NCI-H524 (cell line): ENCODE results near the gene ZNF777.
"Not testable (repeated sequence)": the region's sequence is repeated elsewhere in the genome, so short reads cannot be mapped to it uniquely, and the experiment has no call there.

Experiments
- DNase-seq, 2 experiments: peaks; one replicate each; lab custom pipeline; 2025; lab: John Stamatoyannopoulos, UW

The ZNF777 gene

DNA sequence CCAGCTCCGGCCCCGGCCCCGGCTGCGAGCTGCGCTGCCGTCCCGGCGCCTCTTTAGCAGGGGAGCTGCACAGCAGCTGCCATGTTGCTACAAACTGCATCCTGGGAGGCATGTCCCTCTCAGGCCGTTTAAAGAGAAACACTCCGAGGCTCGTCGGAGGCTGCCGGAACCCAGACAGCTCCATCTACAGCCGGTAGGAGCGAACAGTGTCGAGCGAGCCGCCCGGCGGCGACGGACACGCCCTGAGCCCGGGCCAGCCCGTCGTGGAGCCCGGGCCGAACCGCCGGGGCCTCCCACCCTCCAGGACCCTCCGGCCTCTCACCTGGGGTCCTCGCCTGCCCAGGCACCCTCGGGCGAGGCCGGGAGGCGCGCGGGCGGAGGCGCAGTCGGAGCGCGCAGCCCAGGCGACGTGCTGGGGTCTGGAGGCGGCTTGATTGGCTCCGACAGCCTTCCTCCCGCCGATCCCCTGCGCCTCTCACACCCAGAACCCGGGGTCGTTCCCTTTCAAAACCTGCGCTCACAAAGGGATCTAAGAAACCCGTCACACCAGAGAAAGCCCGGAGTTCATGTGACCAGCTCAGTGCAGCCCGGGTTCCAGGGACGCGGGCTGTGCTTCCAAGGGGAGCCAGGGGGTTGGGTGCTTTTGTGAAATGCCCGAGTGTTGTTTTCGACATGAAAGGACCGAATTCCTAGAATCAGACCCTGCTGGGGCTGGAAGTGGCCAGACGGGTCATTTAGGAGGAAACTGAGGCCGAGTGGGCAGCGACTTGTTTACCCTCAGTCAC lies at the start of gene ZNF777:
ZNF777 (minus strand) TSS at position 570 of the 785 bp plus-strand sequence. CDS start 5,040 bp downstream, outside the sequence.
- peak; percentile 29 to 70 for DNase-seq

DNA sequence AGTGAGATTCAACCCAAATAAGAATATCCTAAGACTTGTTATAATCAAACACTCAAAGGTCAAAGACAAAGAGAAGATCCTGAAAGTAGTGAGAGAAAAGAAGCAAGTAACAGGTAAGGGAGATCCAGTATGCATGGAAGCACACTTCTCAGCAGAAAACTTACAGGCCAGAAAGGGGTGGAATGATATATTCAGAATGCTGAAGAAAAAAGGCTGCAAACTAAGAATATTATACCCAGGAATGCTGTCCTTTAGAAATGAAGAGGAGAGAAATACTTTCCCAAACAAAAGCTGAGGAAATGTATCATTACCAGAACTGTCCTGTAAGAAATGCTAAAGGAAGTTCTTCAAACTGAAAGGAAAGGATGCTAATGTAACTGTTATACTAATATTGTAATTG lies 49.4 kb upstream of the ZNF777 start:
- no peak for DNase-seq

DNA sequence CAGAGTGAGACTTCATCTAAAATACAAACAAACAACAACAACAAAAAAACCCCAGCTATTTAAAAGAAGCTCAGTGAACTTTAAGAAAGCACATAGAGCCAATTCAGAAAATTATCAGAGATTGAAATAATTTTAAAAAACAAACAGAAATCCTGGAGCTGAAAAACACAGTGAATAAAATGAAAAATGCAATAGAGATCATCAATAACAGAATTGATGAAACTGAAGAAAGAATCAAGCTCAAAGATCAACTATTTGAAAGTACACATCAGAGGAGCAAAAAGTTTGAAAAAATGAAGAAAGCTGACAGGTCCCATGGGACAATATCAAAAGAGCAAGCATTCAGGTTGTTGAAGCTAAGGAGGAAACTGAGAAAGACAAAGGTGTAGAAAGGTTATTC lies 48.9 kb upstream of the ZNF777 start:
- DNase-seq: no peak

DNA sequence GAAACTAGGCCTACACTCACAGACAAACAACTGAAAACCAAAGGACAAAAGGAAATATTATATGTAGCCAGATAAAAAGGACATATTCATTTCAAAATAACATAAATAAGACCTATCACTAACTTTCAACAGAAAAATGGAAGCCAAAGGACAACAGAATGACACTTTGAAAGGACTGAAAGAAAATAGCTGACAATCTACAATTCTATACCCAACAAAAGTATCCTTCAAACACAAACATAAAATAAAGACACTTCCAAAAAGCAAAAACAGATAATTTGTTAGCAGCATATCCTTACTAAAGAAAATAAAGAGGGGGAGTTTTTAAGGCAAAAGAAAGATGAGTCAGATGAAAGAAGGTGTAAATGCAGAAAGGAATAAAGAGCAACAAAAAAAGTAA lies 44.7 kb upstream of the ZNF777 start:
- no peak for DNase-seq

DNA sequence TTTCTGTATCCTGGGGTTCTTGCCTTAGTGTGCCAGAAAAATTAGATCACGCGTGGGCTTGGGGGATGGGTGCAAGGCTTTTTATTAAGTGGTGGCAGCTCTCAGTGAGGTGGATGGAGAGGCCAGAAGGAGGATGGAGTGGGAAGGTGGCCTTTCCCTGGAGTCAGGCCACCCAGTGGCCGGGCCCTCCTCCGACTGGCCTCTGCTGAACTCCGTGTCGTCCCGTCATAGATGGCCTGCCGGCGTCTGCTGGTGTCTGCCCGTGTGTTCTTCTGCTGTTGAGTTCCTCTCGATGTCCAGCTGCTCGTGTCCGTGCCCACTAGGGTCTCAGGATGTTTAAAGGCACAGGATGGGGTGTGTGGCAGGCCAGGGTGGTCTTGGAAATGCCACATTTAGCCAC lies 40.8 kb upstream of the ZNF777 start:
- DNase-seq: no peak

DNA sequence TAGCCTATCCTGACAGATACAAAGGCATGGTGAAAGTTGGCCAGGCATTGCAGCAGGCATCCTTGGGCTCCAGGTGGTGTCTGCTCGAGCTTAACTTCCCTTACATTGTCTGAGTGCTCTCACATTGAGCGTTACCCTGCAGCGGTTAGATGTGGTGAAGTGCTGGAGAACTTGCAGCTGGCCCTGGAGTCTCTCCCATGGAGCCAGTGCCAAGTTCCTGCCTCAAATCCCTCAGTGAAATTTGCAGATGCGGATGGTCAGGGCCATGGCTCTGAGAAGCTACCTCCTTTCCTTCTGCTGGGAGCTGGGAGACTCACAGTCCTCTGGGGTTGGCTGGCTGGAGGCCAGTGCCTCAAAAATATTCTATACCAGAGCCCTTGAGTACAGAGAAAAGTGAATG lies 40.0 kb upstream of the ZNF777 start:
- no peak for DNase-seq

DNA sequence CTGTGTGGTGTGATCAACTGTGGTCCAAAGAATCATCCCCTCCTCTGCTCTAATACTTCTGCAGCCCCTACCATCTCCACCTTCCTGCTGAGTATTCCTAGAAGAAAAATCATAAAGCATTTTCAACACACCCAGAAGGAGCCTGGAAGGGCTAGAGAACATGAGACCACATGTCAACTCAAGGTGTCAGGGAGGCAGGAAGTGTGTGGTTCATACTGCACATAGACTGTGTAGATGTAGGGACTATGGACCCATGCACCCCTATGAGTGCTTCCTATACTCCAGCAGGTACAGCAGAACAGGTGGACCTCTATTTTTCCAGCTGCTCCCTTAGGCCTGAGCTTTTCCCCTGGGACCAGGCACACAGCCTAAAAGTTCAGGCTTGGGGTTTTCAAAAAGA lies 39.3 kb upstream of the ZNF777 start:
- no peak for DNase-seq

DNA sequence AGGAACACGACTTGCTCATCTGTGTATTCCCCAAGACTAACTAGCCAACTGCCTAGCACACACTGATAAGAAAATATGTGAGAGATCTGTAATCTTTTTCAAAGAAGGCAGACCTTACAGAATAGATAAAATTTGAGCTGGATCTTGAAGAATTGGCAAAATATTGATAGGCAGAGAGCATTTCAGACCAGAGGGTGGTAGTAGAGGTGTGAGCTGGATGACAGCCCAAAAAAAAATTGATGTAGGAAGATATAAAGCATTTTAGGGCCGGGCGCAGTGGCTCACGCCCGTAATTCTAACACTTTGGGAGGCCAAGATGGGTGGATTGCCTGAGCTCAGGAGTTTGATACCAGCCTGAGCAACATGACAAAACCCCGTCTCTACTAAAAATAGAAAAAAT lies 37.9 kb upstream of the ZNF777 start:
- no peak for DNase-seq

DNA sequence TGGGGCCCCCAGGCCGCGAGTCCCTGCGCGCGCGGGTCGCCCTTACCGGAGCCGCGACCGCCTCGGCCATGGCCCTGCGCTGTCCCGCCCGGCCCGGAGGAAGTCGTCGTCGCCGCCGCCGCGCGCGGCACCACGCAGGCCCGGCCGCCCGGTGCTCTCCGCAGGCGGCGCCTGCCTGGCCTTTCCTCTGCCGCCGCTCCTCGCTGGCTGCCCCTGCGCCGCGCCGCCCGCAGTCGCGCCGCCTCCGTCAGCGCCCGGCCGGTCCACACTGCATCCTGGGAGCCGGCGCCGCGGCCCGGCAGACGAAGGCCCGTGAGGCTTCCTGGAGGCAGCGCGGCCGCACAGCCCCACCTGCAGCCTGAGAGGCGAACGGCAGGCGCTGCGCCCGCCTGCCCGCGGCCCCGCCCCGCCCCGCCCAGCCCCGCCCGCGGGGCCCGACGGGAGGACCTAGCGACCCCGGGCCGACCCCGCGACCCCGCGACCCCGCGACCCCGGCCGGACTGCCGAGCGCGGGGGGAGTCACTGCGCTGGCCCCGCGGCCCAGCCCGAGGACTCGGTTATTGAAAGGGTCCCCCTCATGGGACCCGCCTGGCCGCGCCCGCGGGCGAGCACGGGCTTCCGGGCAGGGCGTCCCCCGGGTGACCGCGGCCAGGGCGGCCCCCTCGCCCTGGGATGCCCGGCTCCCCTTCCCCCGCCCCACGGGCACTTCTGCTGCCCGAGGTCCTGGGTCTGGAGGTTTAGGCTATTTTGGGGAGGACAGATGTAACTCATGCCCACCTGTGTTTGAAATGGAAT lies 36.8 kb upstream of the ZNF777 start, which contains the start of gene ZNF746:
ZNF746 (minus strand) TSS at position 343 of the 795 bp plus-strand sequence; CDS start at position 70, 273 bp downstream.
- DNase-seq: peak; percentile 21 to 60

DNA sequence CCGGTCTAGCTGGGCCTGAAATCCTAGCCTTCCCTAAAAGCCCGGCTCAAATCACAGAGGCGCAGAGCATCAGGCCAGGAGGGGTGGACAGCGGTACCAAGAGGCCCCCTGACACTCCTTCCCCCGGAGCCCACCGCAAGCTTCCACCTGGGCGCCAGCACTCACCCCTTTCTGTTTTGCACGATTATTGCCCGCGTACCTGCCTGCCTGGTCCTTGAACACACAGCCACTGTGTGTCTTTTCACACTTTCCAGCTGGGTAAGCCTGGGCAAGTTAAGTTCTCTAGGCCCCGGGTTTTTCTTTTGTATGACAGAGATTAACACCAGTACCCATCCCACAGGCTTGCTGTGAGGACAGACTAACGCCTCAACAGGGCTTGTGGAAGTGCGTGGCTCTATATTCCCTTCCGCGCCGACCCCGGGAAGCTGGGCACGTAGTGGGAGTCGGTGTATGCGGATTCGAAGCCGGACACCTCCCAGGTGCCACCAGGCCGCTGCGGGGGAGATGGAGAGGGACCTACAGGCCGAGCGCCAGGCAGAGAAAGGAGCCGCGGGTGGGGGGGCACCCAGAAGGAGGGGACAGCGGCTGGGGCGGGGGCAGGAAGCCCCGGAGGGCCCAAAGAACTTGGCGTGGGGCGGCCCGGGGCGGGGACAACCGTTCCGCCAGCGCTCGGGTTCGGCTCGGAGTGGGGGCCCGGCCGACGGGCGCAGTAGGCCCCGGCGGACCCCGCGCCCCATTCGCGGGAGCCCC lies 36.0 kb upstream of the ZNF777 start:
- DNase-seq: peak in 1 of 2 experiments; percentile 26

DNA sequence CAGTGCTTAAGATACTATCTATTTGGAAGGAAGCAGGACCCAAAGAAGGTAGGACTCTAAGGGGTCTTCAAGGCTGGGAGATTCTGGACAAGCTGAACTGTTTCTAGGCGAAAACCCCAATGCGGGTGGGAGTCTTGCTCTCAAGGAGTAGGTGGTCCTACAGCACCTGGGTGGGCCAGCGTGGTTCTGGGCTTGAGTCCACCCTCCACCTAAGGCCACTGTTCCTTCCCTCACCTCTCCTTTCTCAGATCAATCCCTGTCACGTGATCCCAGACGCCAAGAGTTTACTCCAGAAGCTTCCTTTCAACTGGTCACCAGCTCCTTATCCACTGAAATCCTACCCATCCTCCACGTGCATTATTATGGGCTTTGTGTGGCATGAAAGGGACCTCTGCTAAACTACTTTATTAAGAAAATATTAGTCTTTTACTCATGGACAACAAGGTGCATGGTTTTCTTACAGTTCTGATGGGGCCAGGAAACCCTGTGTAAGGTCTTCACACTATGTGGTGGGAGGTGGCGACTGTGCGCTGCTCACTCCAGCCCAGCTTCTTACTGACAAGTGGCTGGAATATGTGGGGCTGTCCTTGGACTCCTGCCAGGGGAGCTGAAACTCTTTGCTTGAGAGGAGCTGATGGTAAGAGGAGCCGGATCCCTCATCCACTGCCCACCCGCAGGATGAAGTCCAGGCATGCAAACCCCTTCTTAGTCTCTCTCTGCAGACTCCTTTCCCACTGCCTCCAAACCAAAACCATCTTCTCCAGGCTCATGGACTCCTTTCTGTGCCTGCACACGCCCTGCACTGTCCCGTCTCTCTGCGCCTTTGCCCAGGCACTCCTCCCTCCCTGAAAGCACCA lies 35.2 kb upstream of the ZNF777 start:
- peak; percentile 19 to 70 for DNase-seq

DNA sequence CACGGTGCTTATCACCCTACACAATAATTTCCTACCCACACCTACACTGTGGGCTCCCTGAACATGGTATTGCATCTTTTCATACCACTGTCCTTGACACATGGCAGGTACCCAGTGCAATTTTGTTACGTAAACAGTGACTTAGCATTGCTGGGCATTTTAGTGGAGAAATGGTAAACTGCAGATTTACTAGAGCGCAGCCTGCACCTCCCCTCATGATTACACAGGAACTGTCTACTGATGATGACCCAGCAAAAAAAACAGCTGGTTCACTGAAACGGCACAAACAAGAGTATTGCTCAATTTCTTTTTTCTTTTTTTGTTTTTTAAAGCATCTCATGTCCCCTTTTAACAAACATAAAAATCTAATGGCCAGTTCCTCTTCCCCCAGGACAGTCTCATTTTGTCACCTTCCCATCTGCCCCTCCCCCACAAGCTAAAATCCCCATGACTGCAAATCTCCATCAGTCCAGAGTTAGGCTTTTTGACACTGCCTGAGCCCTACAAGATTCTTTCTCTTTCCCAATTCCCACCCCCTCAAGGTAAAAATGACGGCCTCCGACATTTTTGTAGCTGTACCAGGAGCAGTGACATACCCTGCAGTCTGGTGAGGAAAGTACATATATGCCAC lies 34.0 kb upstream of the ZNF777 start:
- DNase-seq: no peak

DNA sequence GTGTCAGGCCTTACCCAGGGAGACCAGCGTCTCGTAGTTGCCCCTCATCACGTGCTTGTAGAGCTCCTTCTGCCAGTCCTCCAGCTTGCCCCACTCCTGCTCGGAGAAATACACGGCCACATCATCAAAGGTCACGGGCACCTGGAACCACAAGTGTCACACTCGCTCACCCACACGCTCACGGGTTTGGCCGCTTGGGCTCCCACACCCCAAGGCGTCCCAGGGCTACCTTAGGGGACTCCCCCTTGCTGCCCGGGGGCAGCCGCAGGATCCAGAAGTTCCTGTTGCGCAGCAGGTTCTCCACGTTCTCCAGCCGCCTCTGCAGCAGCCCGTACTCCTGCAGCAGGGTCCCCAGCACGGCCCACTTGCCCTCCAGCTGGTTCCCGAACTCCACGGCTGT lies 33.1 kb upstream of the ZNF777 start:
- not testable (repeated sequence) for DNase-seq

DNA sequence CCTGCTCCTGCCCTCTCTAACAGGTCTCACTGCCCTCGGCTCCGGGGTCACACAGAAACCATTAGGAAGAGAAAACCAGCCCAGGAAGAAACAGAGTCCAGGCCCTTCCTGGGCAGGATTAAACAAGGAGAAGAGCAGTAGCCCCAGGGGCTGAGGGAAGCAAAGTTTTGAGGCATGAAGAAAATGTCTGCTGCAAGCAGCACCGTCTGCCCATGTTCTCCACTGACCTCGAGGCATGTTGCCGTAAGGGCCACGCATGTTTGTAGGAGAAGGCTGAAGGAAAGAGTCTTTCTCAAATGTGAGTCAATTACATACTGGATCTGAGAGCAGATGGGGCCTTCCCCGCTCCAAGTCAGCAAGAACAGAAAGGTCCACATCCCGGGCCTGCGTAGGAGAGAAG lies 32.5 kb upstream of the ZNF777 start:
- DNase-seq: no peak

DNA sequence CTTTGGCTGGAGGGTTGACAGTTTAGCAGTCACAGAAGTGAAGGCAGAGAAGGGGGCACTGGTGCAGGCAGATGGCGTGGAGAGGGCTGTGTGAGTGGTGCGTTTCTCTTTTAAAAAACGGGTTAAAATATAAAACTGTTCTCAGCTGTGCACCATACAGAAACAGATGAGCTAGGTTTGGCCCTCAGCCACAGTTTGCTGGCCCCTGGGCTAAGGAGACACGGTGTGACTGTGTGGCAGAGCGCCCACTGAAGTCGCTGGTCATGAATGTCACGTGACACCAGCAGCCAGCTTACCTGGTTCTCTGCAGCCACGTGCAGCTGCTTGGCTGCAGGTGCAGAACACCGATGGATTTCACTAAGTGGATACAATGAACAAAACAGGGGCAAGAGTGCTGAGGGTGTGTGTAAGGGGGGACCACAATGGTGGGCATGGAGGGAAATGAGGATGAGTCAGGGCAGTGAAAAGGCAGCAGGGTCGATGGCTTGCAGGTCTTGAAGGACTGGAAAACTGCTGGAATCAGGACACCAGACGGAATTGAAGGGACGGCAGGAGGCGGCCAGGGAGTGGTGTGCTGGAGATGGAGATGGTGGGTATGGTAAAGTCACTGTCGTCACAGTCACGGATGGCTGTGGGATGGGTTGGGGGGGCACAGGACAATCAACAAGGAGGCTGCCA lies 29.4 kb upstream of the ZNF777 start:
- DNase-seq: no peak

DNA sequence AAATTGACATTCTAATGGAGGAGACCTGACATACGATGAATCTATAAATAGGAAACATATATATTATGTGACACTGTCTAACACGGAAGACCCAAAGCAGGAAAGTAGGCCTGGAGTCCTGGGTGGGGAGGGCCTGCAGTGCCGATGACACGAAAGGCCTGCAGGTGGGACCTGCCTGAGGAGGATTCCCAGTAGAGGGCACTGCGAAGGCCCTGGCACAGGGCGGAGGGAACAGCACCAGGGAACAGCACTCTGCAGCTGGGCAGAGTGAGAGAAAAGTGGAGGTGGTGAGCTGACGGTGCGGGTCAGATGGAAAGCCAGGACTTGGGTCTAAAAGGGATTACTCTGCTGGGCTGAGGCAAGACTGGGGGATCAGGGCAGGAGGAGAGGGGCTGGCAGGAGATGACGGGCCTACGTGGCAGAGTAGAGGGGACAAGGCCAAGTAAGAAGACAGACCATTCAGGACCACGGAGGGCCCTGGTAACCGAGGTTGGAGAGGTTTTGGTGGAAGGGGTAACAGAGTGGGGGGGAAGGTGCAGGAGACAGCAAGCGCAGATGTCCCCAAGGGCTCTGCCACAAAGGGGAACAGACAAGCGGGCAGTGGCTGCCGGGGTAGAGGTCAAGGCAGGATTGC lies 28.6 kb upstream of the ZNF777 start:
- peak in 1 of 2 experiments; percentile 13 for DNase-seq

DNA sequence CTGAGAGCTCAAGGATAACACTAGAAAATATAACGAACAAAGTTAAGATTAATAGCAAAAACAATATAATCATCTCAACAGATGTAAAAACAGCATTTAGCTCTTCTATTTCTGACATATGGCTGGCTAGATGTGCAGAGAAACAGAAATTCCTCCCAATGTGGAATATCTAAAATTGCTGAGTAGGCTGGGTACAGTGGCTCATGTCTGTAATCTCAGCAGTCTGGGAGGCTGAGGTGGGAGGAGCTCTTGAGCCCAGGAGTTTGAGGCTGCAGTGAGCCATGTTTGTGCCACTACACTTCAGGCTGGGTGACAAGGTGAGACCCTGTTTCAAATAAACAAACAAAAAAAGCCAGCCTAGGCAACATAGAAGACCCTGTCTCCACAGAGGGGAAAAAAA lies 18.7 kb upstream of the ZNF777 start:
- no peak for DNase-seq

DNA sequence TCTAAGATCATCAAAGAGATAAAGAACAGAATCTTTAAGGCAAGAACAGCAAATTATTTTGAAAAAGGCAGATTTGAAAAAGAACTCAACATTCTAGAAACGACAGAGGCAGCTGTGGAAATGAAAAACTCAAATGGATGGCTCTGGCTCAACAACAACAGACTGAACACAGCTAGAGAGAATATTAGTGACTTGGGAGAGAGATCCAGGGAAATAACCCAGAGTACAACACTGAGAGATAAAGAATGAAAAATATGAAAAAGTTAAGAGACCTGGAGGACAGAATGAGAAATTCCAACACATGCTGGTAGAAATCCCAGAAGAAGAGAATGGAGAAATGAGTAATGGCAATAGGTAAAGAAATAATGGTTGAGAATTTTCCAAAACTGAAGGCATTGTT lies 17.9 kb upstream of the ZNF777 start:
- DNase-seq: no peak

DNA sequence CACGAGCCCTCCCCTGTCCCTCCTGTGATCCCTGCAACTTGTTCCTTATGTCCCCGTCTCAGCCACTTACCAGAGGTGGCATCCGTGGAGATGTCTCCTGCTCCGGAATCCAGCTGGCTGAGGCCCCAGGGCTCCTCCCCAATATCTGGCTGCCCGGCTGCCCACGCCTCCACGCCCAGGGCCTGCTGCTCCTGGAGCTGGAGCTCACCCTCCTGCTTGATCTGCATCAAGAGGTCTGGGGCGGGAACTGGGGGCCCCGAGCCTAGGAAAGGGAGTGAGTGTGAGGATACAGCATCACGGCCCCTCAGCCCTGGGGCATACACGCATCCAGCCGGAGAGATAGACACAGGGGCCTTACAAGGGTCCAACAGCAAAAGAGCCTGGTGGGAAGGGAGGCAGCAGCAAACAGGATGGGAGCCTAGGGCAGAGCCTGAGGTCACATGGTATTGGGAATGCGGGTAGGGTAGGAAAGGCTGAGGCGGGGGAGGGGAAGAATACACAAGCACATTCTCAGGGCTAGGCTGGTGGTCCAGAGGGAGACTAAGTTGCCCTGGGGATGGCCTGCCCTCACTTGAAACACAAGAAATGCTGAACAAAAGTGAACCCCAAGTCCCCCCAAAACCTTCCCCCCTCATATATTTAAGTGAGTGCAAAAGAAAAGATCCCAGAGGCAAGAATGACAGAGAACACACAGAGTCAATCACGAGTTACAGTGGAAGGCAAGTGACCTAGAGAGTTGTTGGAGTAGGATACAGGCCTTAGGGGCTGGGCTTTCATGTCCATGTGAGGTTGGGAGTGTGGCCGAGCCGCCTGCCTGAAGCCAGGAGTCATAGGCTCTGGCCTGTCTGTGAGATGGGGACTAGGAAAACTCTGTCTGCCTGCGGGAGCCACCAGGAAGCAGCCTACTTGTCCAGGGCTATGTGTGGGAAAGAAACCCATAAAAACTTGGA lies 16.9 kb upstream of the ZNF777 start:
- no peak for DNase-seq
